Measurements from ENCODE around the gene SH2B3. TPM values are rescaled to one million over a fixed set of nuclear protein-coding genes. Genes with fewer than 3 reads are reported as not detected.
"Not testable (repeated sequence)": the region's sequence is repeated elsewhere in the genome, so short reads cannot be mapped to it uniquely, and the experiment has no call there.

SH2B3 gene
- 20.4 TPM for total RNA-seq

DNA sequence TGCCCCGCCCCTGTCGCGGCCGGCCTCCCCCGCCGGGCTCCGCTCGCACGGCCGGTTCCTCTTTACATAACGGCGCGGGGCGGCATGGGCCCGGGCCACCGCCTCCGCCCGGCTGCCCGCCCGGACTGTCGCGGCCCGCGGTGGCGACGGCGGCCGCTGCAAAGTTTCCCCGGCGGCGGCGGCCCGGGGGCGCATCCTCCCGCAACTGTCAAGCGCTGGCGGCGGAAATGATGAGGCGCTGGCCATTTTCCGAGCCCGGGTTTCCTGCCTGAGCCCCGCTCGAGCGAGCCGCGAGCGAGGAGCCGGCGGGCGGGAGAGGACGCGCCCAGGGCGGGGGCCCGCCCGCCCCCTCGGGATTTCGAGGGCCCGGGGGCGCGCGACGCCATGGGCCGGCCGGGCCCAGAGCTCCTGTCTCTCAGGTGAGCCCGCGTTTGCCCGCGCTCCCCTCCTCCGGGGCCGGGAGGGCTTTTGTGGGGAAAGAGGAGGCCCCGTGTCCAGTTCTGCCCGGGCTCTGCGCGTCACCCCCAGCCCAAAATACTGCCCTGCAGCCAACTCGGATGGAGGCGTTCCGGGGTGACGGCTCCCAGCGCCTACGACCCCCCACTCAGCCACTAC lies at the start of gene SH2B3:
Gene SH2B3, plus strand, starts transcription at position 65 of the 615 bp plus-strand sequence. CDS start 12,223 bp downstream, outside the sequence.
- no peak for DNase-seq (ENCODE audit: low spot score)

DNA sequence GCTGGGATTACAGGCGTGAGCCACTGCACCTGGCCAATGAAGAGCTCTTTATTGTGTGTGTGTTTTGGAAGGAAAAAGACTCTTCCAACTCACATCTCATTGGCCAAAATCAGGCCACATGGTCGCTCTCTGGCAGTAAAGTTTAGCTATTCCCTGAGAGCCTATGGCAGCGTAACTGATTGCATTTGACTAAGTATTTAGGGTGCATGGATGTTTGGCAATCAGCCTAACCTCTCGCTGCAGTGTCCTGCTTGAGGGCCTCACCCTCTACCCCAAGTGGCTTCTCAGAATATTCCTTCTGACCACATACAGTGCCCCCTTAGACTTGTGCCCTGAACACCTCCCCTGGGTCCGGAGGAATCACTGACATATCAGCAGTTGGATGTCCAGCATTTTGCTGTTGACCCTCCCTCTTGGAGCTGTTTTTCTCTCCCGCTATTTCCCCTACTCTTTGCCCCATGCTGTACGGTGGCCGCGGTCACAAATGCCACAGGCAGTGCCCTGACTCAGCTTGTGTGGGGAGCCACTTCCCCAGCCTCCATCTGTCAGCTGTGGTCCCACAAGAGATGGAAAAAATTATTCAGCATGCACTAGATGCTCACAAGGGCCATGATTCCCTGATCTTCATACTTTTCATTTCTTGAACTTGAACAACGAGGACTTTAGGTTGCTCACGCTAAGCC lies 46.4 kb upstream of the SH2B3 start:
- no peak for DNase-seq (ENCODE audit: low spot score)

DNA sequence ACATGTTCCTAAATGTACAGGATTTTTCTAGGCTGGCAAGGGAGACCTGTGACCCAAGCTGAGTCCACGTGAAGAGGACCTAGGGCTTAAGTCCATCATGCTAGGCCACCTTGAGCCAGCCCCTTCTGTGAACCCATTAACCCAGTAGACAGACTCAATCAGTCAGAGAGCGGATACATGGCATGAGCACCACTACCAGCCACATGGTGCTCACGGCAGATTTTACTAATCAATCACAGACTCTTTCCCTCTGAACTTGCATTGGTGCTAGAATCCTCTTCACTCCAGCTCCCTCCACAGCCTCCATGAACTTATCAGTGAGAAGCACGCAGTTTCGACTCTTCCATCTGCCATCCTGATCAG lies 45.8 kb upstream of the SH2B3 start:
- DNase-seq (ENCODE audit: low spot score), result no peak

DNA sequence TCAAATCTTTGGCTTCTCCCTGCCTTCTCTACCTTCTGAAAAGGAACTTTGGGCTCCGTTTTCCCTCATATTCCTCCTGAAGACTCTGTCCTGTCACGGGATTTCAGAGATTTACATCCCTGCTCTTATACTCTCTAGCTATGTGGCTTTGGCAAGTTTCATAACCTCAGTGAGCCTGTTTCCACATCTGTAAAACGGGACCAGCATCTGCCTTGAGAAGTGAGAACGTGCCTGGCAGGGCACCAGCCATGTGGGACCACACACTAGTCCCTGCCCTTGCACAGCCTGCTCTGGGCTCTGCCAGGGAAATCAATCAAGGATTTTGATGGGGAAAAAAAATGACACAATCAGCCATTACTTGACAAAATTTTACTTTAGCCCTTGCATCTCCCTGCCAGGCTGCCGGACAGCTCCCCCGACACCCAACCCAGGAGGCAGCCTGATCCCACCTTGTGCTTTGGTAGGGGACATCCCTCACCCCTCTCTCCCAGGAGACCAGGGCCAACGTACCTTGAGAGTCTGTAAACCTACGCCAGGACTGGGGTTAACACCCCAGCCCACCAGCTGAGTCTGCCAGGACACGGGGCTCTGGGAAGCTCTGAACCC lies 45.3 kb upstream of the SH2B3 start:
- no peak for DNase-seq (ENCODE audit: low spot score)

DNA sequence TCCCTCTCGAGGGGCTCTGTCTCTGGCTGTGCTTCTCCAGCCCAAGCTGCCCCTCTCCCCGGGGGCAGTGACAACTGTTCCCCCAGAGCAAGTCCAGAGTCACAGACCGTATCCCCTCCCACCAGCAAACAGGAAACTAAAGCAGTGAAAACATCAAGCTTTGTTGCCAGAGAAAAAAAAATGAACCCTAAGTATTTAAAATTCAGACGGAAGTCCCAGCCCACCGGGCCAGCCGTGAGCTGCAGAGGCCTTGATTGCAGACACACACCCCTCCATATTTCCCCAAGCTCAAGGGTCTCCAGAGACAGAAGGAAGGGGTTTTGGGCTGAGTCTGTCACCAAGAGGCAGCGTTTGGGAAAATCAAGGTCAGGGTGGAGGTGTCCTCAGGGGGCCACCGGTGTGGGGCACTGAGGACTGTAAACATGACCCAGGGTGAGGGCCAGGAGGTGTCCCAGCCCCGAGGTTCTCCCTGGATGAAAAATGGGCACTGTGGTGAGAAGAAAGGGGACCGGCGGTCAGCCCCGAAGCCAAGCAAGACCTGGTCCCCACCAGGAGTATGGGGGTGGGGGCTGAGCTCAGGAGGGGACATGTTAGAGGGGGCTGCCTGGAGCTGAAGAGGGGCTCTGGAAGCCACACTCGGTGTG lies 44.5 kb upstream of the SH2B3 start:
- DNase-seq (ENCODE audit: low spot score), result no peak

DNA sequence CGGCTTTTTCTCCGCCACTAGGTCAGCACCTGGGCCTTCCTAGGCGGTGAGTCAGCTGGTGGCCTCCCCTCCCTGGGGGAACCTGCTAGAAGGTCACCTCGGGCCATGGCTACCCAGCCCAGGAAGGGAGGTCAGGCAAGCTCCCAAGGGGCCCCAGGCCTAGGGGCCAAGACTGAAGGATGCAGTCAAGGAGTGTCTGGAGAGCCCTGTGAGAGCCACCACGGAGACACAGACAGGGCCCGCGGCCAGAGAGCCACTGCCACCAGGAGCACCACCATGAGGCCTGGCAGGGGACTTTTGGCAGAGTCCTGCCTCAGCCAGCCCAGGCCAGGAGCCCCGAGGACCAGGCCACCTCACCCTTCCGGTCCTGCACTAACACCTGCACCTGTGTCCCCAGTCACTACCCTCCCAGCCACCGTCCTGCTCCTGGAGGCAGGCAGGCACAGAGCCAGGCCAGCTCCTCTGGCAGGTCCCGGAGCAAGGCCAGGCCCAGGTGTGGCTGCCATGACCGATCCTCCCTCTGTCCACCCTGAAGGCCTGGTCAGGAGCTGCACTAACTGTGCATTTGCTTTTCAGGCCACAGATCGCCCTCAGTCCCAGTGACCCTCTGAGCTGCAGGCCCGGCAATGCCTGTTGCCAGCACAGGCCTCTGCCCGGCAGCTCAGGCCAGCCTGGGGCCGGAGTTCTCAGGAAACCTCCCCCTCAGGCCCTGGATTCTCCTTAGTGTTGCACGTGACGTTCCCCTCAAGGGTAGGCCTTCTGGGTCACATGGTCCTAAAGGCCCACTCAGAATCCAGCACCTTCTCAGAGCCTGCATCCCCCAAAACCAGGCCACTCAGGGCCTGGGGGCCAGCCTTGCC lies 43.8 kb upstream of the SH2B3 start:
- DNase-seq (ENCODE audit: low spot score), result no peak

DNA sequence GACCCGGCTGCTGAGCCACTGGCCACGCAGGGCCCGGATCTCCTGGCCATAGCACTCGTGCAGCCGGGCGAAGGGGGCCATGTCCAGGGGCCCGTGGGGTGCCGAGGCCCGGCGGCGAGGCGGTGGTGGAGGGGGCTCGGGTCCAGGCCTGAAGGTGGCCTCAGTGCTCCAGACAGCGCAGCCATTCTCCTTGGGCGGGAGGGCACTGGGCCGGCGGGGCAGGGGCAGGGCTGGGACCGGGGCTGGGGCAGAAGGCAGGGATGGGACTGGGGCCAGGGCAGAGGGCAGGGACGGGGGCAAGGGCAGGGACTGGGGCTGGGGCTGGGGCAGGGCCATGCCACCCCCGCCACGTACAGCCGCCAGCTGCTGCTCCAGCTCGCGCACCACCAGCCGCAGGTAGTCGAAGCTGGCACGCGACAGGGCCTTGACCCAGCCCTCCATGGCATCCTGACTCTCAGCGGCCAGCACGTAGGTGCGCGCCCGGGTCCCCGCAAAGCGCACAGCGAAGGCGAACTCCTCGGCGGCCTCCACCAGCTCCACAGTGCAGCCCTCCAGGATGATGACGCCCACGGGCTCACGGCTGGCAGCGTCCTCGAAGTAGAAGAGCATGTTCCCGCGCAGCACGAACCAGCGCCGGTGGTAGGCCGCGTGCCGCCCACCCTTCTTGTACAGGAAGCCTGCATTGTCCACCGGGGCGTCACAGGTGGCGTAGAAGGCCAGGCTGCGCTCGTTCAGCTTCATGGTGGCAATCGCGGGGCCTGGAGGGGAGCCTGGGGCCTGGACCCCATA lies 42.8 kb upstream of the SH2B3 start:
- DNase-seq (ENCODE audit: low spot score), result no peak

DNA sequence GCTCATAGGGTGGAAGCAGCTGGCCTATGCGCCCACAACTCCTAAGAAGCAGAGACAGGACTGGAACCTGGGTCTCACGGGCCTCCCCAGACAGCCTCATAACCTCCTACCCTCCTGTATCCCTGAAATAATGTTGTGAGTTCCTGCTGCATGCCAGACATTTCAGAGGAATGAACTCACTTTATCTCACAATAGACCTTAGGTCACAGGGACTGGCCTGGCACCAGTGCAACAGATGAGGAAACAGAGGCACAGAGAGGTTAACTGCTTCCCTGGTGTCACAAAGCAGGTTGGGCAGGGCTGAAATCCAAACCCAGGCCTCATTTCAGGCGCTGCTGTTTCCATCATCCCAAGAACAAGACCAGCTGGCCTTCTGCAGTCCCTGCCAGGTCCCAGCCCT lies 42.1 kb upstream of the SH2B3 start:
- no peak for DNase-seq (ENCODE audit: low spot score)

DNA sequence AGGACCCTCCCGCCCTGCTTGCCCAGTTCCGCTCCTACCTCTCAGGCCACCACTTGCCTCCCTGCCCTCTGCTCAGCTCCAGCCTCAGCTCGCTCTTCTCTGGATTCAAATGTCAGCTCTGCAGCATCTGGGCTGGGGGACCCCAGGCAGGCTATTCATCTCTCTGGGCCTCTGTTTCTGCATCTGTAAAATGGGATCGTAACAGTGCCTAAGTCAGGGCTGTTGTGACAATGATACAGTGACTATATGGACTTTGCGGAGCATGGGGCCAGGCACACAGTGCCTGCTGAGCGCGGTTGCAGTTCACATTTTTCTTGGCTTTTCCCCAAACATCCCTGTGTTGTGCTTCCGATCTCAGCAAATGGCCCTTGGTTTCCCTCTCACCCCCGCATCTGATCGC lies 39.6 kb upstream of the SH2B3 start:
- no peak for DNase-seq (ENCODE audit: low spot score)

DNA sequence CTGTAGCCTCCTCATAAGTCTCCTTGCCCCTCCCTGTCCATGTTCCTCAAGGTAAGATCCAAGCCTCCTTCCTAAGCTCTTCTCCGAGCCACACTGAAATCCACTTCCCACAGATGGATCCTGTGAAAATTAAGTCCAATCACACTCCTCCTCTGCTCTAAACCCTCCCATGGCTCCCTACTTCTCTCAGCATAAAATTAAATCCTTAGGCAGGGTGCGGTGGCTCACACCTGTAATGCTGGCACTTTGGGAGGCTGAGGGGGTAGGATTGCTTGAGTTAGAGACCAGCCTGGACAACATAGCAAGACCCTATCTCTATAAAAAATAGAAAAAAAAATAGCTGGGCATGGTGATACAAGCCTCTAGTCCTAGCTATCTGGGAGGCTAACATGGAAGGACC lies 39.1 kb upstream of the SH2B3 start:
- DNase-seq (ENCODE audit: low spot score), result no peak

DNA sequence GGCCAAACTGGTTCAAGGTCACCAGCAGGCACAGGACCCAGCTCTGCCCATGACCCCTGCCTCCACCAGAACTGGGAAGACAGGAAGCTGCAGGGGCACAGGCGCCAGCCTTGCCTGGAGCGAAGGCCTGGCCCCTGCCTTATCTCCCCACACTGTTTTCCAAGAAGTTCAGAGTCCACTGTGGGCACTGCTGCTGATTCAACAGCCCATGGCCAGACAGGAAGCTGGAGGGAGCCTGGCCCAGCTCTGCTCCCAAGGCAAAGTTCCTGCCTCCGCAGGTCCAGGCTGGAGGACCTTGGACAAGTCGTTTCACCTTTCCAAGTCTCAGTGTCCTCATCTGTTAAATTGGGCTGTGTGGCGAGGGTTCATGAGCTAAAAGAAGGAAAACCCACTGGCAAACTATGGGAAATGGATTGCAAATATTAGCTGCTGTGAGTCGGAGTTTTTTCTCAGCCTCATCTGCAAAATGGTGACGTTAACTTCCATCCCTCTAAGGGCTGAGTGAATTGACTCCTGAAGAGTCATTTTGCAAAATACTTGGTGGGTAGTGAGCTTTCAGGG lies 38.0 kb upstream of the SH2B3 start:
- no peak for DNase-seq (ENCODE audit: low spot score)

DNA sequence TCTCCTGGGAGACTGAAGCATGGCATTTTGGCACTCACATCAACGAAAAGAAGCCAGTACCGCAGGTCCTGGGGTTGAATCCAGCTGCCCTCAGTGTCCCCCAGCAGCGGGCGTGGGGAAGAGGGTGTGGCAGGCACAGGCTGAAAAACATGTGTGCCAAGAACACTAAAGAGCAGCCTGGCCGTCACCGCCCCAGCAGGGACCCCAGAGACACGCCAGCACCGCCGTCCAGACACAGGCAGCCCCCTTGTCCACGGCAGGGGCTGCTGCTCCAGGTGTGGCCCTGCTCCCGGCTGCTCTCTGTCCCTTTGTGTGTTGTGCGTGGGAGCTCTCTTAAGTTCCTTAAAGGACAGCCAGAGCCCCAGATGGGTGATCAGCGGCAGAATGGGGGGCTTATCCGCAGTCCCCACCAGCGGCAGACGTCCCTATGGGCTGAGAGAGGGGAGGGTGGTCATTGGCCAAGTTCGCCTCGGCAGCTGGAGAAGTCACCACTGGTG lies 37.4 kb upstream of the SH2B3 start:
- no peak for DNase-seq (ENCODE audit: low spot score)

DNA sequence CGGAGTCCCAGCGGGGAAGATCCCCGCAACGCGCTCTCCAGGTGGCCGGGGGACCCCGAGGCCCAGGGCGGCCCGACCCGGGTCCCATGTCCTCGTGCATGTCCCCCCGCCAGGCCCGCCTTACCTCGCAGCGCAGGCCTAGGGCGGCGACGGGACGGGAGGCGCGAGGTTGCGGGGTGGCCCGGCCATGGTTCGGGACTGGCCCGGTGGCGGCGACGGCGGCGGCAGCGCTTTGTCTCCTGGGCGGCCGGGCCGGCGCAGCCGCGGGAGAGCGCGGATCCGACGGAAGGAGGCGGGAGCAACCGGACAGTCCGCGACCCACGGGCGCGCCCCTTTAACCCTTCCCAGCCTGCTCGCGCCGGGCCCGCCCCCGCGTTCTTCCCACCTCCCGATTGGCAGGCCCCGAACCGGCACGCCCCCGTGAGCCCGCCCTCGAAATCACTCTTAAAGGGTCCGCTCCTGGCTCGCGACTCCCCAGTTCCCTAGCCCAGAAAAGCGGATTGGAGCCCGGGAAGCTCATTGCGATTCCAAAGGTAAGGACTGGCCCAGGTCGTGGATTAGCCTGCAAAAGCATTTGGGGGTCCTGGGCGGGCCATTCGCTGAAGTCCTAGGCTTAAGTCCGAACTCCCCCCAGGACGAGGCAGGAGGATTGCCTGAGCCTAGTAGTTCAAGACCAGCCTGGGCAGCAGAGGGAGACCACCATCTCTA lies 36.8 kb upstream of the SH2B3 start, which contains the start of gene PHETA1:
Gene PHETA1, minus strand, starts transcription at position 308 of the 708 bp plus-strand sequence. CDS start 5,668 bp downstream, outside the sequence.
- peak; percentile 94 for DNase-seq (ENCODE audit: low spot score)

DNA sequence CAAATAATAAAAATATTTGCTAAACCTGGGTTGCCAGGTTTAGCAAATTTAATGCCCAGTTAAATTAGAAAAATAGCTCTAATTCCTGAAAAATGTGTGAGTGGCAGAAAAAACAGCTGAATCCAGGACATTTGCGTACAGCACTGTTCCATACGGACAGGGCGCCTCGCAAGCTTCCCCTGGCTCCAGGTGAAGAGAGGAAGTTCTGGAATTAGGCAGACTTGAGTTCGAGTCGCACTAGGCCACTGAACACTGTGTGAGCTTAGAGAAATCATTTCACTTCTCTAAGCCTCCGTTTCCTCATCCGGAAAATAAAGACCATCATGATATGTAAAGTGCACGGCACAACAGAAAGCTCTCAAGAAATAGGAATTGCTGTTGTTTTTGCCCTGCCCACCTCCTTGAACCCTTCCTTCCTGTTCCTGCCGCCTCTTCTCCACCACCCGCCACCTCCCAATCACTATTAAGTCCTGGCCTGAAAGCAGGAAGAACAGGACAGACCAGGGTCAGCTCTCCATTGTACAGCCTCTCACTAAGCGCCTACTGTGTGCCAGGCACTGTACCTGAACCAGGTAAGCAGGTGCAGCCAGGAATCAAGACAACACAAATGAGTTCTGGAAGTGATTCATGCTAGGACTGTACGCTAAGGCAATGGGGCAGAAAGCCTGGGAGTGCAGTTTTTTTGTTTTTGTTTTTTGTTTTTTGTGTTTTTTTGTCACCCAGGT lies 36.1 kb upstream of the SH2B3 start:
- DNase-seq (ENCODE audit: low spot score), result no peak

DNA sequence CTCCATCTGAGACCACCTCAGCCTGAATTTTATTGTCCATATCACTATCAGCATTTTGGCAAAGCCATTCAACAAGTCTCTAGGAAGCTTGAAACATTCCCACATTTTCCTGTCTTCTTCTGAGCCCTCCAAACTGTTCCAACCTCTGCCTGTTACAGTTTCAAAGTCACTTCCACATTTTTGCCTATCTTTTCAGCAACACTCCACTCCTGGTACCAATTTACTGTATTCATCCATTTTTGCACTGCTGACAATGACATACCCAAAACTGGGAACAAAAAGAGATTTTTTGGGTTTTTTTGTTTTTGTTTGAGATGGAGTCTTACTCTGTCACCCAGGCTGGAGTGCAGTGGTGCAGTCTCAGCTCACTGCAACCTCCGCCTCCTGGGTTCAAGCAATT lies 32.5 kb upstream of the SH2B3 start:
- DNase-seq (ENCODE audit: low spot score), result not testable (repeated sequence)

DNA sequence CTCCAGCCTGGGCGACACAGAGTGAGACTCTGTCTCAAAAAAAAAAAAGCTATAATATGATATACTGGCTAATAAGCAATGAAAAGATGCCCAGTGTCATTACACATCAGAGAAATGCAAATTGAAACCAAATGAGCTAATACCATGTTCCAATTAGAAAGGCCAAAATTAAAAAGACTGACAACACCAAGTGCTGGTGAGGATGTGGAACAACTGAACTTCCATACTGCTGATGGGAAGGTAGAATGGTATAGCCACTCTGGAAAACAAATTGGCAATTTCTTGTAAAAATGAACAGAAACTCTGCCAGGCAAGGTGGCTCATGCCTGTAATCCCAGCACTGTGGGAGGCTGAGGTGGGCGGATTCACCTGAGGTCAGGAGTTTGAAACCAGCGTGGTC lies 28.3 kb upstream of the SH2B3 start:
- DNase-seq (ENCODE audit: low spot score), result no peak

DNA sequence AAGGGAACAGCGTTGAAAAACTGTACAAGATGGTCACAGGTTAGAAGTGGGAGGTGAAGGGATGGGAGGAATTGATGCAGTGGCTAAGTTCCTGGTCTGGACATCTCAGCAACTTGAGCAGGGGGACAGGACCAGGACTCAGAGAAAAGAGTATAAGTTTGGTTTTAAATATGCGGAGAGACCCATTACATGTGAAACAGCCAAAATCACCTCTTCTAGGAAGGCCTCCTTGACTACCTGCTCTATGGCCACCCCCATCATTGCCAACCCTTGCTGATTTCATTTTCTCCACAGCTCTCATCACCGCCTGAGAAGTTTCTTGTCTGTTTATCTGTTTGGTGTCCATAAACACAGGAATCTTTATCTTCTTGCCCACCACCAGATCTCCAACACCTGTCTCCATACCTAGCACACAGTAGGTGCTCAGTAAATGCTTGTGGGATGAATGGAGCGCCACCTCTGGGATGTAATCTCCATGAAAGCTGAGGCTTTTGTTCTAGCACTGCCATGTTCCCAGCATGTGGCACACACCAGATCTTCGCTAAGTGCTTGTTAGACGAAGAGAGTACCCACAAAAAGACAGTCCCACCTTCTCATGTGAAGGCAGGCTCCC lies 25.7 kb upstream of the SH2B3 start:
- no peak for DNase-seq (ENCODE audit: low spot score)

DNA sequence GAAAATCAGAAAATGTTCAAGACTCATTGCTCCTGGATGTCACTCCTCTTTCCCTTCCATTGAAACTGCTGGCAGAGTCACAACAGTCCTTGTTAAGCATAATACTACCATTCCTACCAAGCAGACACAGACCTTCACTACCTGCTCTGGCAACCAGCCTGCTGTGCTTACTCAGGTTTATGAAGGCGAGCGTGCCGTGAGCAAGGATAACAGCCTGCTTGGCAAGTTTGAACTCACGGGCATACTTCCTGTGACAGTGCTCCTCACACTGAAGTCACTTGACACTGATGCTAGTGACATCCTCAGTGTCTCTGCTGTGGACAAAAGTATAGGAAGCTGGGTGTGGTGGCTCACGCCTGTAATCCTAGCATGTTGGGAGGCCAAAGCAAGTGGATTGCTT lies 21.1 kb upstream of the SH2B3 start:
- DNase-seq (ENCODE audit: low spot score), result no peak

DNA sequence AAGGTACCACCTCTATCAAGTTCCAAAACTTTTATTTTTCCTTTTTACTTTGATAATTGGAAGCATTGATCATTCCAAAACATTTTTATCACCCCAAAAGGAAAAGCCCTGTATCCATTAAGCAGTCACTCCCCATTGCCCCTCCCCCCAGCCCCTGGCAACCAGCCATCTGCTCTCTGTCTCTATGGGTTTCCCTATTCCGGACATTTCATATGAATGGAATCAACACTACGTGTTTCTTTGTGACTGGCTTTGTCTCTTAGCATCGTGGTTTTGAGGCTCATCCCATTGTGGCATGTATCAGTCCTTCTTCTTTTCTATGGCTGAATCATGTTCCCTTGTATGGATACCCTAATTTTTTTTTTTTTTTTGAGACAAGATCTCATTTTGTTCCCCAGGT lies 18.8 kb upstream of the SH2B3 start:
- no peak for DNase-seq (ENCODE audit: low spot score)

Data from ureter (tissue), 1 donor.